AG04450 (cell line): ENCODE results near the gene CRCP. TPM values are rescaled to one million over a fixed set of nuclear protein-coding genes. Genes with fewer than 3 reads are reported as not detected.
"Not testable (repeated sequence)": the region's sequence is repeated elsewhere in the genome, so short reads cannot be mapped to it uniquely, and the experiment has no call there.

Experiments
- CTCF ChIA-PET: fragments of 300-600, 350-600 bp; formaldehyde crosslinking; extraction: SDS; loops from one replicate; lab custom pipeline; 2022; ENCODE audit warnings: antibody characterized with exemption, inconsistent platforms; lab: Charles Lee
- POLR2A ChIA-PET: fragments of 350-600 bp; formaldehyde crosslinking; extraction: SDS; loops from one replicate; lab custom pipeline; 2021; ENCODE audit warnings: antibody characterized with exemption, inconsistent platforms; lab: Yijun Ruan, JAX
- DNase-seq: peaks from one replicate; pipeline ENCODE4 v3.0.0-alpha.2; 2011; ENCODE audit warnings: low read depth, low spot score
- H3K27ac ChIP-seq: one replicate; pipeline ENCODE4 v1.5.1; 2012; ENCODE audit warnings: low read depth, low read length, control low read depth
- H3K27me3 ChIP-seq: one replicate; pipeline ENCODE4 v1.6.0; 2012; ENCODE audit warnings: low read length; ENCODE audit not compliant: control insufficient read depth, insufficient read depth
- H3K4me3 ChIP-seq: 2 replicates; pipeline ENCODE4 v1.5.1; 2011; ENCODE audit warnings: mild to moderate bottlenecking, low read depth, low read length, control low read depth
- H3K9me3 ChIP-seq: 2 replicates; pipeline ENCODE4 v1.5.1; 2012; ENCODE audit warnings: low read length; ENCODE audit not compliant: control insufficient read depth, insufficient read depth
- polyA plus RNA-seq: library from polyadenylated mRNA; depleted of rRNA; stranded (reverse); fragments of >200 nt; gene quantifications from 2 replicates; pipeline ENCODE4 v1.2.3, GENCODE V29; 2011
- TF ChIP-seq, protein P1 (sequence below): IDR thresholded peaks from 2 replicates; pipeline ENCODE4 v1.5.1; 2011; ENCODE audit warnings: low read depth, low read length, control low read depth, inconsistent platforms

Gene CRCP
- polyA plus RNA-seq, 1 experiment, result 28.5 TPM

DNA sequence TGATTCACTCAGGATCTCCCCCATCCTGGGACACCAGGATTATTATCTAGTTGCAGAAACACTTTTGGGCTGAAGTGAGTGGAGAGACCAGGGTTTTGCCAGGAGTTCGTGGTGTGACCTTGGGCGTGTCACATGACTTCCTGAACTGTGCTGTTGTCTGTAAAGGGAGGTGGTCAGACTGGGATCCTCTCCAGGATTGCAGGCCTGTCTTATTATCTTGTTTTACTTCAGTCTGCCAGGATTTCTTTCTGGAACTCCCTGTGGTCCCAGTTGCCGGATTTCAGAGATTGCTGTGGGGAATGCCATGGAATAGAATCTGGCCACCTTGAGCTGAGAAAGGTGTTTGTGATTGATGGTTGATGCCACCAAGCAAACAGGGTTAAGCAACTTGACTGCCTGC is 35.8 kb downstream of the CRCP start:
- Histone ChIP-seq H3K4me3 (no peak overlapping the region), H3K27ac (peak overlapping the region; percentile 68), H3K27me3 (no peaks in the 10 kb centered on the region), H3K9me3 (no peaks in the 10 kb centered on the region; the same call in 1 of the 2 replicates)
- ChIA-PET CTCF (interaction anchor here (1.1 kb wide), 1 partner anchor 54 kb away, joined by 3 read pairs; no protein-coding TSS in a partner anchor), POLR2A (interaction anchor here (0.7 kb wide), 1 partner anchor 75 kb away, joined by 3 read pairs; the partner anchor contains the start of gene ASL)
- DNase-seq, result no peak
- TF ChIP-seq, protein P1, sequence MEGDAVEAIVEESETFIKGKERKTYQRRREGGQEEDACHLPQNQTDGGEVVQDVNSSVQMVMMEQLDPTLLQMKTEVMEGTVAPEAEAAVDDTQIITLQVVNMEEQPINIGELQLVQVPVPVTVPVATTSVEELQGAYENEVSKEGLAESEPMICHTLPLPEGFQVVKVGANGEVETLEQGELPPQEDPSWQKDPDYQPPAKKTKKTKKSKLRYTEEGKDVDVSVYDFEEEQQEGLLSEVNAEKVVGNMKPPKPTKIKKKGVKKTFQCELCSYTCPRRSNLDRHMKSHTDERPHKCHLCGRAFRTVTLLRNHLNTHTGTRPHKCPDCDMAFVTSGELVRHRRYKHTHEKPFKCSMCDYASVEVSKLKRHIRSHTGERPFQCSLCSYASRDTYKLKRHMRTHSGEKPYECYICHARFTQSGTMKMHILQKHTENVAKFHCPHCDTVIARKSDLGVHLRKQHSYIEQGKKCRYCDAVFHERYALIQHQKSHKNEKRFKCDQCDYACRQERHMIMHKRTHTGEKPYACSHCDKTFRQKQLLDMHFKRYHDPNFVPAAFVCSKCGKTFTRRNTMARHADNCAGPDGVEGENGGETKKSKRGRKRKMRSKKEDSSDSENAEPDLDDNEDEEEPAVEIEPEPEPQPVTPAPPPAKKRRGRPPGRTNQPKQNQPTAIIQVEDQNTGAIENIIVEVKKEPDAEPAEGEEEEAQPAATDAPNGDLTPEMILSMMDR, result no peak

DNA sequence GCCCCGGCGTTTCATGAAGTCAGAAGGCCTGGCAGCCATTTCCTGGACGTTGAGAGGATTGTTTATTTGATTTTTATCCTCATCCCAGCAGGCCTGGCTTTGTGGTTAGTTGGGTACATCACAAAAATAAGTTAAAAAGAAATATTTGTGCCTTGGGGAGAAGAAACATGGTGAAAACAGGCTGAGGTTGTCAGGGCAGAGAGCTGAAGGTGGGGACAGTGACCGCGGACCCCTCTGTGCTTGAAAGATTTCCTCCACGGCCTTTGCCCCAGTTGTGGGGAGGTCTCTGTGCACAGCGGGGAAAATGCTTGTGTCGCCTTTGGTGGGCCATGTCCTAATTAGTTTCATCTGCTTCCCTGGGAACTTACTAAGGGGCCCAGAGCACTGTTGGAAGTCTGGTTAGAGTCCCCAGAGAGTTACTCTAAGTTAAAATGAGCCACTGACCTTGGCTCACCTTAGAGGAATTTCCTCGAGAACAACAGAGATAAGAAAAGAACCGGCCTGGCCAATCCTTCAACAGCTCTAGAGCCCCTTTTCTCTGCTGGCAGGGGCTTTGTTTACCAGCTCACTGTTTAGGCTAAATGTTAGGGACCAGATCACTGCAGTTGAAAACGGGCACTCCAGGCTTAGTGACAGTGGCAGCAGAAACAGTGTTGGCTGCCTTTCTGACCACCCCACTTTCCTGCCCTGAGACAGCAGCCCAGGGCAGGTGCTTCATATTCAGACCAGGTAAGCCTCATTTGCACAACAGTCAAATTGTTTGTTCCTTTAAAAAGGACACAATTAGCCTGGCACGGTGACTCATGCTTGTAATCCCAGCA is 37.9 kb downstream of the CRCP start:
- Histone ChIP-seq H3K27ac (peak overlapping the region; percentile 95), H3K4me3 (no peak overlapping the region)

DNA sequence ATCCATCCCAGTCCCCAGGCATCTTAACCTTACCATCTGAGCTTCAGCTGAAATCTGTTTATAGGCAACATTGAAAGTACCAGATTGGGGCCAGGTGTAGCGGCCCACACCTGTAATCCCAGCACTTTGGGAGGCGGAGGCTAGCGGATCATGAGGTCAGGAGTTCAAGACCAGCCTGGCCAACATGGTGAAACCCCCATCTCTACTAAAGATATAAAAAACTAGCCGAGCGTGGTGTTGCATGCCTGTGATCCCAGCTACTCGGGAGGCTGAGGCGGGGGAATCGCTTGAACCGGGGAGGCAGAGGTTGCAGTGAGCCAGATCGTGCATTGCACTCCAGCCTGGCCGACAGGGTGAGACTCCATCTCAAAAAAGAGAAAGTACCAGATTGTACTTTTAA is 39.0 kb downstream of the CRCP start:
- POLR2A ChIA-PET, result no interaction called here
- CTCF ChIA-PET, result interaction anchor here (0.6 to 2.6 kb wide), 2 partner anchors 13 kb away, joined by 3 to 10 read pairs; no protein-coding TSS in a partner anchor

More for the DNA sequence above, 37.9 kb downstream of the CRCP start:
- Histone ChIP-seq H3K27me3 (no peaks in the 10 kb centered on the region), H3K9me3 (no peaks in the 10 kb centered on the region; the same call in 1 of the 2 replicates)
- ChIA-PET POLR2A (interaction anchor here (0.6 to 1.5 kb wide), 3 partner anchors 24 to 52 kb away, joined by 3 to 6 read pairs (median 5); partner anchors contain the start of gene TPST1), CTCF (interaction anchor here (0.8 to 2.6 kb wide), 2 partner anchors 12 to 341 kb away, joined by 3 to 10 read pairs; no protein-coding TSS in a partner anchor)
- no peak for DNase-seq
- TF ChIP-seq, protein P1, result no peak

DNA sequence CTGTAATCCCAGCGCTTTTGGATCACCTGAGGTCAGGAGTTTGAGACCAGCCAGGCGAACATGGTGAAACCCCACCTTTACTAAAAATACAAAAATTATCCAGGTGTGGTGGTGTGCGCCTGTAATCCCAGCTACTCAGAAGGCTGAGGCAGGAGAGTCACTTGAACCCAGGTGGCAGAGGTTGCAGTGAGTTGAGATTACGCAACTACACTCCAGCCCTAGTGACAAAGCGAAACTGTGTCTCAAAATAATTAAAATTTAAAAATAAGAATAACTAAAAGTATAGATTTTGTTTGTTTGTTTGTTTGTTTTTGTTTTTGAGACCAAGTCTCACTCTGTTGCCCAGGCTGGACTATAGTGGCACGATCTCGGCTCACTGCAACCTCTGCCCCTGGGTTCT is 41.4 kb downstream of the CRCP start:
- DNase-seq, H3K4me3 ChIP-seq, H3K27me3 ChIP-seq, CTCF ChIA-PET, POLR2A ChIA-PET, H3K27ac ChIP-seq: not testable (repeated sequence)
- H3K9me3 ChIP-seq, result peaks cover 11% of the 10 kb centered on the region

More for the DNA sequence above, 39.0 kb downstream of the CRCP start:
- Histone ChIP-seq H3K27ac (no peak overlapping the region), H3K27me3 (no peaks in the 10 kb centered on the region), H3K9me3 (peaks cover 3% of the 10 kb centered on the region), H3K4me3 (no peak overlapping the region)
- no peak for DNase-seq
- TF ChIP-seq, protein P1, result no peak

DNA sequence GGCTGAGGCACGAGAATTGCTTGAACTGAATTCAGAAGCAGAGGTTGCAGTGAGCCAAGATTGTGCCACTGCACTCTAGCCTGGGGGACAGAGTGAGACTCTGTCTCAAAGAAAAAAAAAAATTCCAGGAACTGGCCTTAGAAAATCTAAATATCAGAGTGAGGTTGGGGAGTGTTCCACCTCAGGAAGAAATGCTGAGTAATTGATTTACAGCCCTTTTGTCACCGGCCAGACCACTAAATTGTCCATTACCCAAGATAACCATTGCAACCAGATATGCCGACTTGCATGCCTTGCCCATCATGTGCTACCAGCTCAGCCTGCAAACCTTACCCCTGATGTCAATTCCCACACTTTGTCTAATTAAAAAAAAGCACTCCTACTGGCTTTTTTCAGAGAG is 42.4 kb downstream of the CRCP start:
- H3K27ac ChIP-seq, result no peak overlapping the region
- ChIA-PET CTCF (no interaction called here), POLR2A (no interaction called here)
- no peak overlapping the region for H3K4me3 ChIP-seq
- no peak for DNase-seq
- no peaks in the 10 kb centered on the region for H3K27me3 ChIP-seq
- TF ChIP-seq, protein P1, result no peak
- peaks cover 11% of the 10 kb centered on the region for H3K9me3 ChIP-seq
